Measurements from ENCODE around the gene FAP.

GRCh38 chr2:162267996-162268395 lies 24.8 kb upstream of the FAP start:
- no peak for TF ChIP-seq CTCF (IDR thresholded peaks at IDR 0.05)
- no peak for TF ChIP-seq POLR2A (IDR thresholded peaks at IDR 0.05)
